Measurements from ENCODE around the gene SP4. TPM values are rescaled to one million over a fixed set of nuclear protein-coding genes. Genes with fewer than 3 reads are reported as not detected.

SP4 gene
- total RNA-seq = 10 to 100 TPM; 12.7 to 16.8 TPM
- polyA plus RNA-seq (2013, experiment 1 of 2) = 13.4 TPM
- polyA plus RNA-seq (2013, experiment 2 of 2) = 13.2 TPM
- long read RNA-seq, experiment 1, partial matches to known transcripts = 4 of 4 reads
- long read RNA-seq, experiment 1, other reads (novel, unspliced or antisense) = 0 of 4 reads
- long read RNA-seq, experiment 2, full-length matches to known transcripts = 7 of 14 reads
- long read RNA-seq, experiment 2, partial matches to known transcripts = 3 of 14 reads
- long read RNA-seq, experiment 2, other reads (novel, unspliced or antisense) = 4 of 14 reads
- long read RNA-seq, experiment 3, full-length matches to known transcripts = 7 of 15 reads
- long read RNA-seq, experiment 3, partial matches to known transcripts = 3 of 15 reads
- long read RNA-seq, experiment 3, other reads (novel, unspliced or antisense) = 5 of 15 reads
- long read RNA-seq, experiment 4 = 0 reads

DNA sequence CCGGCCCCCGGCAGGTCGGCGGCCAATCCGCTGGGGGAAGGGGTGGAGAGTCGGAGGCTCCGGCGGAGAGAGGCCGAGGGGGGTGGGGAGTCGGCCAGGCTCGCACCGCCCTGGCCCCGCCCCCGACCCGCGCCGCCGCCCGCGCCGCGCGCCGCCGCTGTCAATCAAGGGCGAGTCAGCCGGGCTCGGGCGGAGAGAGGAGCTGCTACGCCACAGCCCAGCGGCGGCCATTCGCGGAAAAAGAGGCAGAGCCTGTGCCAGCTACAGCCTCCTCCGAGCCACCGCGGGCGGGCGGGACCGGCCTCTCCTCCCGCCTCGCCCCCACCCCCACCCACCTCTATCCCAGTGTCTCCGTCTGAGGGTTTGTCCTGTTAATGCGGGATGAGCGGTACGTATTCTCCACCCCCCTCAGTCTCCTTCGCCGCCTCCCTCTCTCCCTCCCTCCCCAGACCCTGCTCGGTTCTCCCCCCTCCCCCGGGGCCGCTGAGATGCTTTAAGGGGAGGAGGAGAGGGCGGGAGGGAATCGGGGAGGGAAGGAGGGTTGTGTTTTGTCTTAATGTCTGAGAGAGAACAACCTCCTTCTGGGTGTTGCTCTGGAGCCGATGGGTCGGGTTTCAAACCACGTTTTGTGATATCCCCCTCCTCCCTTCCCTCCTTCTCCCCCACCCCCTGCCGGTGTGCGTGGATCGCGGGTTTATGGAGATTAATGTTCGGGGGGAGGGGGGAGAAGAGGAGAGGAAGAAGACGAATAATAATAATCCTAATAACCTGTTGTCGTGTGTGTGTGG is at the start of gene SP4:
TSS of gene SP4 (plus strand) at position 213 of the 788 bp plus-strand sequence. CDS start at position 382, 169 bp downstream.
- Mint-ChIP-seq H3K27me3 (ENCODE audit: insufficient read depth) (no peaks in the 10 kb centered on the region), H3K4me3 (peak within 1 kb of the TSS; percentile 99), H3K9me3 (no peaks in the 10 kb centered on the region), H3K36me3 (ENCODE audit: low read depth) (peaks cover 6% of the 10 kb centered on the region), H3K27ac (peak within 1 kb of the TSS; percentile 100), H3K4me1 (peaks cover 34% of the 10 kb centered on the region)
- Histone ChIP-seq H3K4me1 (ENCODE audit: control insufficient read depth, insufficient read depth, low read length) (peaks cover 5% of the 10 kb centered on the region), H3K9ac (ENCODE audit: extremely low read depth, low read length, poor library complexity, severe bottlenecking) (peak within 1 kb of the TSS; percentile 93), H3K9me3 (ENCODE audit: control insufficient read depth, low read length) (no peaks in the 10 kb centered on the region), H3K27ac (ENCODE audit: low read depth, low read length) (peak within 1 kb of the TSS; percentile 98), H3K4me3 (ENCODE audit: low read length) (peak within 1 kb of the TSS; percentile 93), H3K36me3 (ENCODE audit: control insufficient read depth, insufficient read depth, low read length) (no peaks in the 10 kb centered on the region), H3K27me3 (ENCODE audit: control insufficient read depth, insufficient read depth, low read length, poor library complexity, severe bottlenecking) (no peaks in the 10 kb centered on the region)
- peak; percentile 98 for DNase-seq
- no peak for TF ChIP-seq CTCF (conservative IDR thresholded peaks at IDR 0.05)
- 0% methylated on average over 45 of the region's 63 CpGs; no CpG with 5 or more reads in 1 of the 2 experiments for WGBS, 2 experiments (ENCODE audit: insufficient coverage in 1 of 2, insufficient read length in 1 of 2)

GRCh38 chr7:21383227-21384220 is 44.4 kb upstream of the SP4 start:
- Mint-ChIP-seq H3K27me3 (ENCODE audit: insufficient read depth) (no peaks in the 10 kb centered on the region), H3K4me3 (no peak overlapping the region), H3K27ac (no peak overlapping the region), H3K36me3 (ENCODE audit: low read depth) (no peaks in the 10 kb centered on the region), H3K4me1 (peaks cover 8% of the 10 kb centered on the region), H3K9me3 (peaks cover 1% of the 10 kb centered on the region)
- no peak for DNase-seq
- Histone ChIP-seq H3K27ac (ENCODE audit: low read depth, low read length) (no peak overlapping the region), H3K9ac (ENCODE audit: extremely low read depth, low read length, poor library complexity, severe bottlenecking) (no peak overlapping the region), H3K4me3 (ENCODE audit: low read length) (no peak overlapping the region), H3K36me3 (ENCODE audit: control insufficient read depth, insufficient read depth, low read length) (no peaks in the 10 kb centered on the region), H3K4me1 (ENCODE audit: control insufficient read depth, insufficient read depth, low read length) (peaks cover 6% of the 10 kb centered on the region), H3K9me3 (ENCODE audit: control insufficient read depth, low read length) (peaks cover under 1% of the 10 kb centered on the region), H3K27me3 (ENCODE audit: control insufficient read depth, insufficient read depth, low read length, poor library complexity, severe bottlenecking) (no peaks in the 10 kb centered on the region)
- TF ChIP-seq CTCF (conservative IDR thresholded peaks at IDR 0.05) = no peak
- WGBS, 2 experiments (ENCODE audit: insufficient coverage in 1 of 2, insufficient read length in 1 of 2) = 95 to 100% methylated on average over 1 to 2 of the region's 2 CpGs

- TF ChIP-seq CTCF (conservative IDR thresholded peaks at IDR 0.05) = no peak
- no peaks in the 10 kb centered on the region for H3K36me3 ChIP-seq (ENCODE audit: control insufficient read depth, insufficient read depth, low read length)
- no peaks in the 10 kb centered on the region for H3K9me3 ChIP-seq (ENCODE audit: control insufficient read depth, low read length)
- H3K36me3 Mint-ChIP-seq (ENCODE audit: low read depth) = no peaks in the 10 kb centered on the region
- no peak overlapping the region for H3K9ac ChIP-seq (ENCODE audit: extremely low read depth, low read length, poor library complexity, severe bottlenecking)
- no peak overlapping the region for H3K4me3 ChIP-seq (ENCODE audit: low read length)
- no peak for DNase-seq
- H3K4me1 Mint-ChIP-seq = peaks cover under 1% of the 10 kb centered on the region
- no peak overlapping the region for H3K4me3 Mint-ChIP-seq
- no peaks in the 10 kb centered on the region for H3K27me3 Mint-ChIP-seq (ENCODE audit: insufficient read depth)
- H3K27me3 ChIP-seq (ENCODE audit: control insufficient read depth, insufficient read depth, low read length, poor library complexity, severe bottlenecking) = no peaks in the 10 kb centered on the region
- WGBS, 2 experiments (ENCODE audit: insufficient coverage in 1 of 2, insufficient read length in 1 of 2) = 0% methylated on average over 1 of the region's 2 CpGs; no CpG with 5 or more reads in 1 of the 2 experiments
- no peak overlapping the region for H3K27ac ChIP-seq (ENCODE audit: low read depth, low read length)
- no peaks in the 10 kb centered on the region for H3K4me1 ChIP-seq (ENCODE audit: control insufficient read depth, insufficient read depth, low read length)
- H3K27ac Mint-ChIP-seq = no peak overlapping the region
- no peaks in the 10 kb centered on the region for H3K9me3 Mint-ChIP-seq
These were observed 33.9 kb upstream of the SP4 start for GRCh38 chr7:21393937-21394336.
